Activated CD4-positive, alpha-beta T cell treated with anti-CD3 and anti-CD28 coated beads, Interleukin-2, amount 10 ng/mL, durations not matched to agents 24 days and 14 days (primary cell): ENCODE data around the gene CNTRL. TPM values are rescaled to one million over a fixed set of nuclear protein-coding genes. Genes with fewer than 3 reads are reported as not detected.
A peak's percentile ranks its signal among the peaks of the same experiment; 100 is the strongest.
"Not testable (repeated sequence)": the region's sequence is repeated elsewhere in the genome, so short reads cannot be mapped to it uniquely, and the experiment has no call there.

Experiments
- DNase-seq: peaks from one replicate; pipeline ENCODE4 v3.0.0; 2022
- H3K27ac Mint-ChIP-seq: one replicate; pipeline ENCODE4 v1.8.0; 2022; ENCODE audit warnings: mild to moderate bottlenecking, mixed read lengths
- H3K27me3 Mint-ChIP-seq: one replicate; pipeline ENCODE4 v1.8.0; 2022; ENCODE audit warnings: mixed read lengths
- H3K36me3 Mint-ChIP-seq: one replicate; pipeline ENCODE4 v1.8.0; 2022; ENCODE audit warnings: low read depth, mild to moderate bottlenecking, mixed read lengths
- H3K4me1 Mint-ChIP-seq: one replicate; pipeline ENCODE4 v1.8.0; 2021; ENCODE audit warnings: mixed read lengths
- H3K4me3 Mint-ChIP-seq: one replicate; pipeline ENCODE4 v1.8.0; 2022; ENCODE audit warnings: mild to moderate bottlenecking, moderate library complexity, mixed read lengths
- H3K9me3 Mint-ChIP-seq: one replicate; pipeline ENCODE4 v1.8.0; 2021; ENCODE audit warnings: mixed read lengths
- intact Hi-C: fragments of 100-400 bp; cut with micrococcal nuclease; formaldehyde crosslinking; loops from one replicate; pipeline ENCODE4 v1.15.1; 2023
- total RNA-seq: library from RNA; stranded (reverse); gene quantifications from 2 replicates; pipeline ENCODE4 v1.2.3, GENCODE V29; 2022

Gene CNTRL
- total RNA-seq, 1 donor from 2014 or later = 69.4 TPM

DNA sequence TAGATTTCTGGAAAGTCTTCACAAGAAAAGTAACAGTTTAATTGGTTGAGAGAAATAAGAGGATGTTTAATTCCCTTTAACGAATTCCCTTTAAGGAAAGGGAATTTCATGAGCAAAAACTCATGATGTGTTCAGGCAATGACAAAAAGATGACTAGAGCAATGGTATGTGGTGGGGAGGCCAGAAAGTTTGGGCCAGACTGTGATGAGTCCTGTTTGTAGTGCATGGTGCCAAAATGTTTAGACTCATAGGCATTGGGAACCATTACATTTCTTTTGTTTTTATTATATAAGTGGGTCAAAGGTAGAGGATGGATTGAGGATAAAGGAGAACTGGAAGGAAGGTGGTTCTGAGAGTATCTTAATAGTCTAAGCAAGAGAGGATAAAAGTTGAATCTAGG, 10.9 kb downstream of the CNTRL start:
- H3K4me1 Mint-ChIP-seq = peaks cover 29% of the 10 kb centered on the region
- no peaks in the 10 kb centered on the region for H3K27me3 Mint-ChIP-seq
- no peak overlapping the region for H3K4me3 Mint-ChIP-seq
- no peak overlapping the region for H3K27ac Mint-ChIP-seq
- DNase-seq = no peak
- no peaks in the 10 kb centered on the region for H3K9me3 Mint-ChIP-seq
- intact Hi-C loops = no loop called here
- H3K36me3 Mint-ChIP-seq = peaks cover 54% of the 10 kb centered on the region

DNA sequence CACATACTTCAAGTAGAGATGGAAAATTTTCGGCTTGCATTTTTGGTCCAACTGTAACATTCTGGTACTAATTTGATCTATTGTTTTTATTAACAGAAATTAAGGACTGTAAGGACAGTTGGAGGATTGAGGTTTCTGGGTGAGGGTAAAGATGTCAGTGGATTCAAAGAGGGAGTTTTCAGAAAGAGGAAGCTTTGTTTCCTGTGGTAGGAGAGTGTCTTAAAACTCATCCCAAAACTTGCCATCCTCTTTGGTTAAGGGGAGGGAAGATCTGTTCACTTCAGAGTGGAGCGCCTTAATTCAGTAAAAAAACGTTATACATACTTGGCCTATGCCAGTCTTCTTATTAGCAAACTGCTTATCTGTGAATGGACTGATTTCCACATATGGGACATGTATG, 13.8 kb downstream of the CNTRL start:
- peaks cover 58% of the 10 kb centered on the region for H3K36me3 Mint-ChIP-seq
- no peak overlapping the region for H3K27ac Mint-ChIP-seq

DNA sequence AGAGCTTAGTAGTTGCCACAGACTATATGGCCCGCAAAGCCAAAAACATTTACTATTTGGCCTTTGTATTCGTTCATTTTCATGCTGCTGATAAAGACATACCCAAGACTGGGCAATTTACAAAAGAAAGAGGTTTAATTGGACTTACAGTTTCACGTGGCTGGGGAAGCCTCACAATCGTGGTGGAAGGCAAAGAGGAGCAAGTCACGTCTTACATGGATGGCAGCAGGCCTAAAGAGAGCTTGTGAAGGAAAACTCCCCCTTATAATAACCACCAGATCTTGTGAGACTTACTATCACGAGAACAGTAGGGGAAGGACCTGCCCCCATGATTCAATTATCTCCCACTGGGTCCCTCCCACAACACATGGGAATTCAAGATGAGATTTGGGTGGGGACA, 16.0 kb downstream of the CNTRL start:
- intact Hi-C loops, H3K27ac Mint-ChIP-seq, DNase-seq, H3K27me3 Mint-ChIP-seq, H3K9me3 Mint-ChIP-seq, H3K4me3 Mint-ChIP-seq: not testable (repeated sequence)
- H3K36me3 Mint-ChIP-seq = peaks cover 64% of the 10 kb centered on the region
- H3K4me1 Mint-ChIP-seq = peaks cover 23% of the 10 kb centered on the region

More for the DNA sequence above, 13.8 kb downstream of the CNTRL start:
- Mint-ChIP-seq H3K27me3 (no peaks in the 10 kb centered on the region), H3K9me3 (no peaks in the 10 kb centered on the region), H3K4me1 (peaks cover 26% of the 10 kb centered on the region), H3K4me3 (no peak overlapping the region)
- DNase-seq = no peak
- intact Hi-C loops = no loop called here

DNA sequence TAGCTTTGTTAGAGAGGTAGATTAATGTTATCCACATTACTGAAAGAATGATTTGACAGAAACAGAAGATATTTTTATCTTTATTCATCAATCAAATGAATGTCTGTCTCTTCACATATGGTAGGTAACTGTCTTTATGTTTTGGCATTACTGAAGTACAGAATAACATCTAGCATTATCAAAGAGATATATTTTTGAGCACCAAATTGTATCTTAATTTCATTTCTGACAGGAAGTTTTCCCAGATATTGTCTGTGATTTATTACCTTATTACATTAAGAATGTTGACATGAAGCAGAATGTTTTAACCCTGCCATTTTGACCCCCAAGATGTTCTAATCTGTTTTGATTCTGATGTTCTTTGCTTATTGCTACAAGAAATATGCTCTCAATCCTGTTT, 20.3 kb downstream of the CNTRL start:
- no peak for DNase-seq
- intact Hi-C loops = no loop called here
- Mint-ChIP-seq H3K27me3 (no peaks in the 10 kb centered on the region), H3K36me3 (peaks cover 74% of the 10 kb centered on the region), H3K4me1 (peaks cover 3% of the 10 kb centered on the region), H3K9me3 (peaks cover 15% of the 10 kb centered on the region), H3K4me3 (no peak overlapping the region), H3K27ac (no peak overlapping the region)

DNA sequence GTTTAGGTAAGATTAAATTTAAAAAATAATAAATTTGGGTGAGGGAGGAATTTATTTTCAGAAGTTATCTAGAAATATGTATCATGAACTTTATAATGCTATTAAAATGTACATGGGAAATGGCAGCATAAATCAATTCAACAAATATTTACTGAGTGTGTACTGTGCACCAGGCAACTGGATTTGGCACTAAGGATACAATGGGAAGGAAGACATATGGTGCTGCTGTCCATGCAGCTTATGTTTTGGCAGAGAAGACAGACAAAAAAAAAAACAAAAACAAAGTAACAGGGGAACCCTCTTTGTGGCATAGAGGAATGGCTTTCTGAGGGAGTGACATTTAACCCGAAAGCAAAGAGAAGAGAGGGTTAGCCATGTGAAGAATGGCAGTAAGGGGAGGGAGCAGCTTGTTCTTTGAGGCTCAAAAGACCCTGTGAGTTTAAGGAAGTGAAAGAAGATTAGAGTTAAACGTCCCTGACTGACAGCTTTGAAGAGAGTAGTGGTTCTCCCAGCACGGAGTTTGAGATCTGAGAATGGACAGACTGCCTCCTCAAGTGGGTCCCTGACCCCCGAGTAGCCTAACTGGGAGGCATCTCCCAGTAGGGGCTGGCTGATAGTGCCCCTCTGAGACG, 23.9 kb downstream of the CNTRL start:
- peaks cover 81% of the 10 kb centered on the region for H3K36me3 Mint-ChIP-seq
- H3K4me3 Mint-ChIP-seq = no peak overlapping the region
- intact Hi-C loops = no loop called here
- H3K27me3 Mint-ChIP-seq = no peaks in the 10 kb centered on the region
- DNase-seq = no peak
- peaks cover 31% of the 10 kb centered on the region for H3K9me3 Mint-ChIP-seq
- peaks cover 3% of the 10 kb centered on the region for H3K4me1 Mint-ChIP-seq
- no peak overlapping the region for H3K27ac Mint-ChIP-seq

DNA sequence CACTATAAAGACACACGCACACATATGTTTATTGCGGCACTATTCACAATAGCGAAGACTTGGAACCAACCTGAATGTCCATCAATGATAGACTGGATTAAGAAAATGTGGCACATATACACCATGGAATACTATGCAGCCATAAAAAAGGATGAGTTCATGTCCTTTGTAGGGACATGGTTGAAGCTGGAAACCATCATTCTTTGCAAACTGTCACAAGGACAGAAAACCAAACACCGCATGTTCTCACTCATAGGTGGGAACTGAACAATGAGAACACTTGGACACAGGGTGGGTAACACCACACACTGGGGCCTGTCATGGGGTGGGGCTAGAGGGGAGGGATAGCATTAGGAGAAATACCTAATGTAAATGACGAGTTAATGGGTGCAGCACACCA, 29.3 kb downstream of the CNTRL start:
- H3K4me3 Mint-ChIP-seq, H3K27ac Mint-ChIP-seq, H3K27me3 Mint-ChIP-seq, DNase-seq, intact Hi-C loops: not testable (repeated sequence)
- peaks cover 27% of the 10 kb centered on the region for H3K9me3 Mint-ChIP-seq
- peaks cover 18% of the 10 kb centered on the region for H3K4me1 Mint-ChIP-seq
- peaks cover 68% of the 10 kb centered on the region for H3K36me3 Mint-ChIP-seq

DNA sequence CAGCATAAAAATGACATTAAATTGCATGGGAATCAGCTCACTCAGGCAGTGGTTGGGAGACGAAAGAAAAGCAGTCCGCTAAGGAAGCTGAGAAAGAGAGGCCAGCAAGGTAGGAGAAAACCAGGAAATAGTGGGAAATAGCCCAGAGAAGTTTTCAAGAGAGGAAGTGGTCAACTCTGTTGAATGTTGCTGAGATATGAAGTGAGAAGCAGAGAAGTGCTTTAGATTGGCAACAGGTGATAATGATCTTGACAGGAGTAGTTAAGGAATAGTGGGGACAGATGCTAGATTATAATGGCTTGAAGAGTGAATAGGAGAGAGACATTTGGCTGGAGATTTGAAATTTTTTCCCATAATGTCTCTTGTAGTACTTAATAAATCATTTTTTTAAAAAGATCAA, 30.8 kb downstream of the CNTRL start:
- DNase-seq = no peak
- H3K4me3 Mint-ChIP-seq = no peak overlapping the region
- peaks cover 20% of the 10 kb centered on the region for H3K4me1 Mint-ChIP-seq
- intact Hi-C loops = no loop called here
- peaks cover 14% of the 10 kb centered on the region for H3K9me3 Mint-ChIP-seq
- no peak overlapping the region for H3K27ac Mint-ChIP-seq
- H3K27me3 Mint-ChIP-seq = no peaks in the 10 kb centered on the region
- H3K36me3 Mint-ChIP-seq = peaks cover 57% of the 10 kb centered on the region

DNA sequence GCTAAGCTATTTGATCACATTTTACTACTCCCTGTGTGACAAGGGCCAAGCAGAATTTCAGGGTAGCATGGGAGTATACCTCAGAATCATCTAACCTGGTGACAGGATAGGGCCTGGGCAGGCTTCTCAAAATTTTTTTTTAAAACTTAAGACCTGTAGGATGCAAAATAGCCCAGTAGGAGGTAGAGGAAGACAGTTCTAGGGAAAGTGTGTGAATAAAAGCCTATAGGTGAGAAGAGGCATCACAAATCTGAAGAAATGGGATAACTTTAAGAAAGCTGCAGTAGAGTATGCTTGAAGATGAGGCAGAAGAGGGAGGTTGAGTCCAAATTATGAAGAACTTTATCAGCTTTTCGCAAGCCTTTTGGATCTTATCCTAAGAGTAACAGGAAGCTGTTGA, 32.3 kb downstream of the CNTRL start:
- H3K27ac Mint-ChIP-seq = no peak overlapping the region
- peaks cover 22% of the 10 kb centered on the region for H3K4me1 Mint-ChIP-seq
- H3K36me3 Mint-ChIP-seq = peaks cover 50% of the 10 kb centered on the region
- H3K9me3 Mint-ChIP-seq = peaks cover 3% of the 10 kb centered on the region
- no peaks in the 10 kb centered on the region for H3K27me3 Mint-ChIP-seq
- H3K4me3 Mint-ChIP-seq = no peak overlapping the region
- intact Hi-C loops = no loop called here
- peak; percentile 63 for DNase-seq

DNA sequence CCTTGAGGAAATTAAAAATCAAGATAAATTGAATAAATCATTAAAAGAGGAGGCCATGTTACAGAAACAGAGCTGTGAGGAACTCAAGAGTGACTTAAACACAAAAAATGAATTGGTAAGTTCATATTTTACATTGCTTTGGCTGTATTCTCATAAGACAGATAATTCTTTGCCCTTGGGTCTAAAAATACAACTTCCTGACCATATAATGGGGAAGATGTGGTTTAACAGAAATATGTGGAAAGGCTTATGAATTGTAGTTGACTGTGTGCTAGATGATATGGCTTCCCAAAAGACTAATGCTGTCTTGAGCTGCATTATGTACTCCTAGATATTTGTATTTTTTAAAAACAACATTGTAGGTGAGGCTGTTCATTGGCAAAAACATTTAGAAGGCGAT, 33.1 kb downstream of the CNTRL start:
- Mint-ChIP-seq H3K9me3 (no peaks in the 10 kb centered on the region), H3K27ac (no peak overlapping the region), H3K36me3 (peaks cover 46% of the 10 kb centered on the region), H3K4me1 (peaks cover 22% of the 10 kb centered on the region), H3K4me3 (no peak overlapping the region), H3K27me3 (no peaks in the 10 kb centered on the region)
- no peak for DNase-seq
- intact Hi-C loops = no loop called here

DNA sequence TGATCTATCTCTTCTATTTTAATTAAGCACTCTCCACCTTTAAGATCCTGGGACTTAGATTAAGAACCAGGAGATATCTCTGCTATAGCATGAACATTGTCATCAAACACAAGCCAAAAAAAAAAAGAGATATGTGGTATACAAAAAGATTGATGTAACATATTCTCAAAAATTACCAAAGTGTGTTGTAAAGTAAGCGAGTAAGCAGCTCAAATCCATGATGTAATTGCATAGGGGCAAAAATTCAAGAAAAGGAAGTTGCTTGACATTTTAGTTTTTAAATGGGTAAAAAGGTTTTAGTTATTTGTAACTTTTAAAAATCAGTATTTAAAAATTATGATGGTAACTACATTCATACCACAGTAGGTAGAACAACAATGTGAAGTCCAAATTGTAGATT, 40.7 kb downstream of the CNTRL start:
- Mint-ChIP-seq H3K27ac (no peak overlapping the region), H3K4me1 (peaks cover 18% of the 10 kb centered on the region), H3K4me3 (no peak overlapping the region), H3K27me3 (no peaks in the 10 kb centered on the region), H3K36me3 (peaks cover 53% of the 10 kb centered on the region), H3K9me3 (no peaks in the 10 kb centered on the region)
- intact Hi-C loops = no loop called here
- no peak for DNase-seq

DNA sequence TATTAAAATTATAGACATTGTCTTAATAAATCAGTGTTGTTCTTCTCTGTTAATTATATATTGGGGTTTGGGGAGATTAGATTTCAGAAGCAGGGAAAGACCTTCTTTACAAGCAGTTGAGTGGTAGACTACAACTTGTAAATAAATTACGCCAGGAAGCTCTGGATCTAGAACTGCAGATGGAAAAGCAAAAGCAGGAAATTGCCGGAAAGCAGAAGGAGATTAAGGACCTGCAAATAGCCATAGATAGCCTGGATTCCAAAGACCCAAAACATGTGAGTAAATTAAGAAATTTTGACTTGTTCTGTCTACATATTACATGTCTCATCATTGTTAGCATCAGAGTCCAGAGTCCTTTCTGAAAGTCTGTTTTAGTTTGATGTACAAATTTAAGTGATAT, 43.5 kb downstream of the CNTRL start:
- Mint-ChIP-seq H3K36me3 (peaks cover 44% of the 10 kb centered on the region), H3K27ac (no peak overlapping the region), H3K4me1 (peaks cover 31% of the 10 kb centered on the region), H3K4me3 (no peak overlapping the region), H3K27me3 (no peaks in the 10 kb centered on the region), H3K9me3 (no peaks in the 10 kb centered on the region)
- no peak for DNase-seq
- intact Hi-C loops = no loop called here

DNA sequence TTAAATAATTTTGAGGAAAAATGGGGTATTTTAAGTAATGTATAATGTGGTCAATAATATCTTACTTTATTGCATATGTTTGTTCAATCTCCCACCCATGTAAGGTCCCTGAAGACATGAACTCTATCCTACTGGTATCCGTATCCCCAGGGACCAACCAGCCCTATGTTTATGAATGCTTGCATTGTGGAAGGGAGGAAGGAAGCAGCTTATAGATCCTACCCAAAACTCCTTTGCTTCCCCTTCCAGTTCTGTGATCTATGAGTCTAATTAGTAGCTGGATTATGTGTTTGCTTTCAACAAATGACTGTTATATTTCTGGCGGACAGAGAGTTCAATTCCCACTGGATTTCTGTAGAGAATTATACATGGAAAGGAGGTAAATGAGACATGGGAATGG, 45.6 kb downstream of the CNTRL start:
- Mint-ChIP-seq H3K4me3 (peak overlapping the region; percentile 57), H3K27me3 (no peaks in the 10 kb centered on the region), H3K36me3 (peaks cover 47% of the 10 kb centered on the region), H3K27ac (peak overlapping the region; percentile 62), H3K4me1 (peaks cover 40% of the 10 kb centered on the region), H3K9me3 (no peaks in the 10 kb centered on the region)
- DNase-seq = peak; percentile 58
- intact Hi-C loops = loop anchor here (2.0 kb wide), 3 partner anchors 194 to 540 kb away; partner anchors contain the start of genes CDK5RAP2, PSMD5 and TRAF1

DNA sequence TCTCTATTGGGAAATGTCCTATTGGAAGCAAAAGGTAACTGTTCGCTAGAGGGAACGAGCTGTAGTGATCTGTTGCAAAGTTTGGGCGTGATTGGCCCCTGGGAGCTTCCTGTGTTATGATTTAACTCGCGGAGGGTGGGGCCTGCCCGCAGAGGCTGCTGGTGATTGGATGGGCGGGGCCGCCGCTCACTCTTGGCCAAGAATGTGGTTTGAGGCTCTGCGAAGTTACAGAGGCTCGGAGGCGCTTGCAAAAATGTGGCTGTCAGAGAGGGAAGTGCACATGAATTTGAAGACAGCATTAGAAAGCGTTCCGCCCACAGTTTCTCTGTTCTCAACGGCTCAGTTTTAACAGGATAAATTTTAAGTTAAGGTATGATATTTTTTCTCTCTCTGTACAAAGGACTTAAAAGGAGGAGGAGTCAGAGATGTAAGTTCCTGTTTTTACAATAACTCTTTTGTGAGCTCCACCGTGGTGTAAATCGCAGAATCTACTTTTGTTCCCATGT, 46.9 kb downstream of the CNTRL start:
- Mint-ChIP-seq H3K4me1 (peaks cover 40% of the 10 kb centered on the region), H3K36me3 (peaks cover 45% of the 10 kb centered on the region), H3K27me3 (no peaks in the 10 kb centered on the region), H3K4me3 (peak overlapping the region; percentile 87), H3K9me3 (no peaks in the 10 kb centered on the region), H3K27ac (peak overlapping the region; percentile 89)
- DNase-seq = peak; percentile 99
- intact Hi-C loops = loop anchor here (1.0 to 2.0 kb wide), 6 partner anchors 35 to 541 kb away; partner anchors contain the start of genes CDK5RAP2, CNTRL, PSMD5 and RAB14

DNA sequence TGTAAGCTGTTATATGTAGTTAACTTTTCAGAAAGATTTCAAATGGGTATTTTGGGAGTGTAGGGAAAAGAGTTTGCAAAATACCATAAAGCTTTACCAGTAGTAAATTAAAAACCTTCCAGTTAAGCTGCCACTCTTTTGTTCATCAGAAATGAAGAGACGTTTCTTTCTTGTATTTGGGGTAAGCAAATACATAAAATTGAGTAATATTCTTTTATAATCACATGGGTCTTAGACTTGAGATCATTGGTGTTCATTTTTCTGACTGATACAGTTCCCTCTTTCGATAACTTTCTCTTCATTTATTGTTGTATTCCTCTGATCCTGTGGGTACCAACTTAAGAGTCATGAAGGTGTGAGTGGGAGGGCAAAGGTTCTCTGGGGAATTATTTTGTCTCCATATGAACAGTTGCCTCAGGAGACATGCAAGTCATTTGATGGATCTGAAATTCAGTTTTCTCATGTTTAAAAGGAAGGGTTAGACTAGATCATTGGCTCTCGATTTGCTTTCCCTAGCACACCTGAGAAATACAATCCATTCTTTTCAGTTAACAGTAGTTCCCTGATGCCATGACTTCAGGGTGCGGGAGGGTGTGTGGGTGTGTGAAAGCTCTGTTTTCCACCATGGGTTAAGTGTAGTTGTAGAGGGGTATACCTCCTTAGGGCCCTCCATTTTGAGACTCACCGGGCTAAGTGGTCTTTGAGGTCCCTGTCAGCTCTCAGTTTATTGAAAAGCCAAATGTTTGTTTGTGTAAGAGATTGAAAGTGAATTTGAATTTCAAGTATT, 47.7 kb downstream of the CNTRL start:
- DNase-seq = peak; percentile 65
- peaks cover 50% of the 10 kb centered on the region for H3K36me3 Mint-ChIP-seq
- H3K4me1 Mint-ChIP-seq = peaks cover 40% of the 10 kb centered on the region
- peak overlapping the region; percentile 89 for H3K27ac Mint-ChIP-seq
- H3K9me3 Mint-ChIP-seq = no peaks in the 10 kb centered on the region
- H3K4me3 Mint-ChIP-seq = peak overlapping the region; percentile 87
- H3K27me3 Mint-ChIP-seq = no peaks in the 10 kb centered on the region
- intact Hi-C loops = no loop called here
